Loucy (cell line): Measurements from ENCODE around the gene RGS6.

Experiments used
- H2AFZ ChIP-seq: fragments of 200-600 bp; sonication (generic); 2 replicates; pipeline ENCODE4 v1.6.0; 2016; ENCODE audit warnings: antibody characterized with exemption, mild to moderate bottlenecking, low read length, moderate library complexity
- H3F3A ChIP-seq: fragments of 200-600 bp; 2 replicates; pipeline ENCODE4 v1.6.0; 2016; ENCODE audit warnings: antibody characterized with exemption, low read depth, mild to moderate bottlenecking
- H3K27me3 ChIP-seq: fragments of 200-600 bp; sonication (generic); 2 replicates; pipeline ENCODE4 v1.6.1; 2014; ENCODE audit warnings: low read length, mild to moderate bottlenecking; ENCODE audit not compliant: insufficient read depth, poor library complexity, severe bottlenecking
- H3K36me3 ChIP-seq: fragments of 200-600 bp; sonication (generic); 2 replicates; pipeline ENCODE4 v1.6.1; 2016; ENCODE audit warnings: low read length; ENCODE audit not compliant: insufficient read depth
- H3K4me1 ChIP-seq: fragments of 200-600 bp; sonication (generic); 2 replicates; pipeline ENCODE4 v1.5.1; 2014; ENCODE audit warnings: low read length, mild to moderate bottlenecking; ENCODE audit not compliant: insufficient read depth, poor library complexity, severe bottlenecking
- H3K4me2 ChIP-seq: fragments of 200-600 bp; sonication (generic); 2 replicates; pipeline ENCODE4 v1.6.0; 2014; ENCODE audit warnings: antibody characterized with exemption, low read length, low read depth, mild to moderate bottlenecking; ENCODE audit not compliant: poor library complexity, severe bottlenecking
- H3K4me3 ChIP-seq: fragments of 200-600 bp; sonication (generic); 2 replicates; pipeline ENCODE4 v1.5.1; 2014; ENCODE audit warnings: low read length, mild to moderate bottlenecking, mixed read lengths; ENCODE audit not compliant: poor library complexity, severe bottlenecking
- H3K79me2 ChIP-seq: fragments of 200-600 bp; sonication (generic); 2 replicates; pipeline ENCODE4 v1.6.1; 2014; ENCODE audit warnings: low read length; ENCODE audit not compliant: insufficient read depth
- H3K9ac ChIP-seq: fragments of 200-600 bp; sonication (generic); 2 replicates; pipeline ENCODE4 v1.6.0; 2014; ENCODE audit warnings: mild to moderate bottlenecking, low read depth, low read length, moderate library complexity; ENCODE audit not compliant: poor library complexity, severe bottlenecking
- H3K9me2 ChIP-seq: fragments of 200-600 bp; sonication (generic); replicated peaks from 2 replicates; pipeline ENCODE4 v1.6.1; 2016; ENCODE audit warnings: low read depth, low read length, mixed read lengths
- H3K9me3 ChIP-seq: fragments of 200-600 bp; sonication (generic); 2 replicates; pipeline ENCODE4 v1.6.1; 2014; ENCODE audit warnings: mild to moderate bottlenecking, antibody characterized with exemption, low read length, low read depth; ENCODE audit not compliant: insufficient read depth
- H4K20me1 ChIP-seq: fragments of 200-600 bp; sonication (generic); 2 replicates; pipeline ENCODE4 v1.6.0; 2014; ENCODE audit warnings: antibody characterized with exemption, low read length, mild to moderate bottlenecking; ENCODE audit not compliant: insufficient read depth, poor library complexity, severe bottlenecking
- CTCF ChIP-seq: fragments of 200-600 bp; sonication (generic); conservative IDR thresholded peaks from 2 replicates; pipeline ENCODE4 v1.5.1; 2014; ENCODE audit warnings: mild to moderate bottlenecking, antibody characterized with exemption, low read length
- EZH2phosphoT487 ChIP-seq: fragments of 200-600 bp; IDR thresholded peaks from 2 replicates; pipeline ENCODE4 v1.6.1; 2018; ENCODE audit warnings: antibody characterized with exemption, mild to moderate bottlenecking, moderate library complexity, borderline replicate concordance

RGS6 gene

GRCh38 chr14:72120315-72120714 lies 188.1 kb downstream of the RGS6 start:
- Histone ChIP-seq H4K20me1 (no peaks in the 10 kb centered on the region), H3K9ac (no peak overlapping the region), H3K4me1 (peaks cover 97% of the 10 kb centered on the region), H2AFZ (no peak overlapping the region), H3K36me3 (no peaks in the 10 kb centered on the region), H3K4me3 (no peak overlapping the region), H3K9me2 (no peaks in the 10 kb centered on the region), H3F3A (peaks cover 9% of the 10 kb centered on the region; the same call in 1 of the 2 replicates), H3K9me3 (no peaks in the 10 kb centered on the region), H3K79me2 (peaks cover 44% of the 10 kb centered on the region; the same call in 1 of the 2 replicates), H3K27me3 (no peaks in the 10 kb centered on the region), H3K4me2 (no peak overlapping the region)
- no peak for TF ChIP-seq EZH2phosphoT487
- no peak for TF ChIP-seq CTCF

GRCh38 chr14:72123755-72124154 lies 191.5 kb downstream of the RGS6 start:
- Histone ChIP-seq H3K4me2 (peak overlapping the region; percentile 61), H3K9ac (peak overlapping the region; percentile 68)
- TF ChIP-seq EZH2phosphoT487 (no peak), CTCF (no peak)

GRCh38 chr14:72124171-72124570 lies 191.9 kb downstream of the RGS6 start:
- Histone ChIP-seq H2AFZ (no peak overlapping the region), H3K9me2 (no peaks in the 10 kb centered on the region), H3K27me3 (no peaks in the 10 kb centered on the region), H3K4me2 (peak overlapping the region; percentile 61), H3F3A (peaks cover 9% of the 10 kb centered on the region; the same call in 1 of the 2 replicates), H3K4me3 (peak overlapping the region; percentile 48), H3K36me3 (no peaks in the 10 kb centered on the region), H3K79me2 (peaks cover 33% of the 10 kb centered on the region; the same call in 1 of the 2 replicates), H3K4me1 (peaks cover 96% of the 10 kb centered on the region), H3K9me3 (no peaks in the 10 kb centered on the region), H4K20me1 (no peaks in the 10 kb centered on the region), H3K9ac (peak overlapping the region; percentile 68)
- TF ChIP-seq EZH2phosphoT487 (no peak), CTCF (no peak)

More at GRCh38 chr14:72123755-72124154, 191.5 kb downstream of the RGS6 start:
- no peak overlapping the region for H2AFZ ChIP-seq
- no peaks in the 10 kb centered on the region for H3K9me2 ChIP-seq
- peaks cover 96% of the 10 kb centered on the region for H3K4me1 ChIP-seq
- no peaks in the 10 kb centered on the region for H4K20me1 ChIP-seq
- H3K79me2 ChIP-seq = peaks cover 37% of the 10 kb centered on the region; the same call in 1 of the 2 replicates
- peak overlapping the region; percentile 48 for H3K4me3 ChIP-seq
- no peaks in the 10 kb centered on the region for H3K9me3 ChIP-seq
- H3F3A ChIP-seq = peaks cover 9% of the 10 kb centered on the region; the same call in 1 of the 2 replicates
- H3K27me3 ChIP-seq = no peaks in the 10 kb centered on the region
- H3K36me3 ChIP-seq = no peaks in the 10 kb centered on the region
